Astrocyte (in vitro differentiated cells and primary cell): ENCODE measurements around the gene RBP4. TPM values are rescaled to one million over a fixed set of nuclear protein-coding genes. Genes with fewer than 3 reads are reported as not detected.

Experiments used
- DNase-seq: peaks from one replicate; pipeline ENCODE4 v3.0.0-alpha.2; 2010; ENCODE audit warnings: low read depth
- FAIRE-seq: peaks from 2 replicates; lab custom pipeline; 2011; peaks lifted over from hg19 to GRCh38; lab: Jason Lieb, UNC
- H2AFZ ChIP-seq: 2 replicates; pipeline ENCODE4 v1.6.0; 2012; ENCODE audit warnings: low read depth, low read length, inconsistent platforms
- H3K27ac ChIP-seq: 2 replicates; pipeline ENCODE4 v1.5.1; 2011; ENCODE audit warnings: low read depth, low read length, inconsistent platforms
- H3K27me3 ChIP-seq: 2 replicates; pipeline ENCODE4 v1.6.0; 2011; ENCODE audit warnings: low read length, inconsistent platforms; ENCODE audit not compliant: insufficient read depth
- H3K36me3 ChIP-seq: 2 replicates; pipeline ENCODE4 v1.5.1; 2011; ENCODE audit warnings: low read length, inconsistent platforms; ENCODE audit not compliant: insufficient read depth
- H3K4me1 ChIP-seq: 2 replicates; pipeline ENCODE4 v1.5.1; 2011; ENCODE audit warnings: low read length, inconsistent platforms; ENCODE audit not compliant: insufficient read depth
- H3K4me2 ChIP-seq: 2 replicates; pipeline ENCODE4 v1.6.0; 2012; ENCODE audit warnings: low read length, inconsistent platforms
- H3K4me3 ChIP-seq: 2 replicates; pipeline ENCODE4 v1.5.1; 2011; ENCODE audit warnings: low read depth, mild to moderate bottlenecking, low read length, inconsistent platforms; ENCODE audit not compliant: insufficient read depth
- H3K79me2 ChIP-seq: 2 replicates; pipeline ENCODE4 v1.6.0; 2012; ENCODE audit warnings: mild to moderate bottlenecking, low read length, inconsistent platforms; ENCODE audit not compliant: insufficient read depth
- H3K9ac ChIP-seq: 2 replicates; pipeline ENCODE4 v1.6.0; 2012; ENCODE audit warnings: mild to moderate bottlenecking, low read length, inconsistent platforms
- H3K9me3 ChIP-seq: 2 replicates; pipeline ENCODE4 v1.5.1; 2012; ENCODE audit warnings: low read depth, mild to moderate bottlenecking, low read length, inconsistent platforms; ENCODE audit not compliant: insufficient read depth
- H4K20me1 ChIP-seq: 2 replicates; pipeline ENCODE4 v1.6.0; 2012; ENCODE audit warnings: low read length, inconsistent platforms; ENCODE audit not compliant: insufficient read depth
- H3K27ac Mint-ChIP-seq: one replicate; pipeline ENCODE4 v1.8.0; 2021; ENCODE audit warnings: mild to moderate bottlenecking, mixed read lengths; ENCODE audit not compliant: unreplicated experiment
- H3K27me3 Mint-ChIP-seq: one replicate; pipeline ENCODE4 v1.8.0; 2021; ENCODE audit warnings: low read depth, mixed read lengths; ENCODE audit not compliant: unreplicated experiment
- H3K36me3 Mint-ChIP-seq: one replicate; pipeline ENCODE4 v1.8.0; 2021; ENCODE audit warnings: low read depth, mixed read lengths; ENCODE audit not compliant: unreplicated experiment
- H3K4me1 Mint-ChIP-seq: one replicate; pipeline ENCODE4 v1.8.0; 2021; ENCODE audit warnings: low read depth, mixed read lengths; ENCODE audit not compliant: unreplicated experiment
- H3K4me3 Mint-ChIP-seq: one replicate; pipeline ENCODE4 v1.8.0; 2021; ENCODE audit warnings: mild to moderate bottlenecking, moderate library complexity, mixed read lengths; ENCODE audit not compliant: unreplicated experiment
- H3K9me3 Mint-ChIP-seq: one replicate; pipeline ENCODE4 v1.8.0; 2021; ENCODE audit warnings: mild to moderate bottlenecking, mixed read lengths; ENCODE audit not compliant: unreplicated experiment
- CTCF ChIP-seq: IDR thresholded peaks from 2 replicates; pipeline ENCODE4 v1.5.1; 2011; ENCODE audit warnings: low read depth, mild to moderate bottlenecking, inconsistent platforms, low read length, moderate library complexity; ENCODE audit not compliant: insufficient read depth
- EZH2 ChIP-seq: IDR thresholded peaks from 2 replicates; pipeline ENCODE4 v1.6.1; 2012; ENCODE audit warnings: mild to moderate bottlenecking, low read length, inconsistent platforms; ENCODE audit not compliant: insufficient read depth
- total RNA-seq: library from RNA; stranded (reverse); gene quantifications from 2 replicates; pipeline ENCODE4 v1.2.1, GENCODE V29; 2021

RBP4 gene
- total RNA-seq, 1 donor from 2014 or later, result 0.27 TPM

GRCh38 chr10:93614101-93614825 lies 13.2 kb upstream of the RBP4 start:
- Mint-ChIP-seq H3K27me3 (peaks cover 14% of the 10 kb centered on the region), H3K4me3 (no peak overlapping the region)

GRCh38 chr10:93613126-93613525 lies 12.1 kb upstream of the RBP4 start:
- H3K27me3 ChIP-seq, result peaks cover 12% of the 10 kb centered on the region
- no peaks in the 10 kb centered on the region for H3K79me2 ChIP-seq
- no peak overlapping the region for H3K4me2 ChIP-seq
- FAIRE-seq, result no peak
- no peak overlapping the region for H3K27ac ChIP-seq
- no peaks in the 10 kb centered on the region for H3K9me3 ChIP-seq
- Mint-ChIP-seq H3K27ac (peak overlapping the region; percentile 36), H3K27me3 (peaks cover 14% of the 10 kb centered on the region), H3K4me3 (no peak overlapping the region), H3K36me3 (no peaks in the 10 kb centered on the region), H3K9me3 (no peaks in the 10 kb centered on the region), H3K4me1 (no peaks in the 10 kb centered on the region)
- H3K4me1 ChIP-seq, result no peaks in the 10 kb centered on the region
- no peak for TF ChIP-seq EZH2
- no peak for TF ChIP-seq CTCF
- H3K4me3 ChIP-seq, result no peak overlapping the region
- H4K20me1 ChIP-seq, result no peaks in the 10 kb centered on the region
- no peak for DNase-seq
- no peak overlapping the region for H3K9ac ChIP-seq
- no peaks in the 10 kb centered on the region for H3K36me3 ChIP-seq
- H2AFZ ChIP-seq, result no peak overlapping the region

More at GRCh38 chr10:93614101-93614825, 13.2 kb upstream of the RBP4 start:
- Histone ChIP-seq H3K27ac (no peak overlapping the region), H2AFZ (no peak overlapping the region), H3K9me3 (no peaks in the 10 kb centered on the region), H3K9ac (no peak overlapping the region), H3K36me3 (no peaks in the 10 kb centered on the region), H3K4me1 (no peaks in the 10 kb centered on the region), H3K79me2 (no peaks in the 10 kb centered on the region), H3K4me3 (no peak overlapping the region), H3K27me3 (peaks cover 14% of the 10 kb centered on the region), H3K4me2 (no peak overlapping the region), H4K20me1 (no peaks in the 10 kb centered on the region)
- TF ChIP-seq CTCF, result no peak
- no peak for TF ChIP-seq EZH2
- Mint-ChIP-seq H3K4me1 (no peaks in the 10 kb centered on the region), H3K9me3 (no peaks in the 10 kb centered on the region), H3K36me3 (no peaks in the 10 kb centered on the region), H3K27ac (no peak overlapping the region)
- DNase-seq (no peak), FAIRE-seq (no peak)

- no peaks in the 10 kb centered on the region for H3K79me2 ChIP-seq
- TF ChIP-seq CTCF (no peak), EZH2 (no peak)
- H3K4me2 ChIP-seq, result no peak within 1 kb of the TSS
- DNase-seq (no peak), FAIRE-seq (no peak)
- no peak within 1 kb of the TSS for H2AFZ ChIP-seq
- no peaks in the 10 kb centered on the region for H3K9me3 ChIP-seq
- H3K27me3 ChIP-seq, result peaks cover 12% of the 10 kb centered on the region
- no peak within 1 kb of the TSS for H3K27ac ChIP-seq
- no peaks in the 10 kb centered on the region for H3K36me3 ChIP-seq
- no peak within 1 kb of the TSS for H3K9ac ChIP-seq
- Mint-ChIP-seq H3K36me3 (no peaks in the 10 kb centered on the region), H3K4me3 (no peak within 1 kb of the TSS), H3K27ac (peak within 1 kb of the TSS; percentile 36), H3K27me3 (peaks cover 14% of the 10 kb centered on the region), H3K4me1 (no peaks in the 10 kb centered on the region), H3K9me3 (no peaks in the 10 kb centered on the region)
- H4K20me1 ChIP-seq, result no peaks in the 10 kb centered on the region
- H3K4me3 ChIP-seq, result no peak within 1 kb of the TSS
- no peaks in the 10 kb centered on the region for H3K4me1 ChIP-seq
Measured at GRCh38 chr10:93612311-93612710, 11.3 kb upstream of the RBP4 start, which contains the start of gene PDE6C. Gene PDE6C (plus strand): TSS chr10:93612537. CDS start chr10:93612726, 189 bp downstream.
